IPS DF 4.7 (cell line): ENCODE results near the gene NDUFC2.
"Not testable (repeated sequence)": the region's sequence is repeated elsewhere in the genome, so short reads cannot be mapped to it uniquely, and the experiment has no call there.

Source experiments
- DNase-seq: peaks from one replicate; pipeline ENCODE4 v3.0.0-alpha.2; 2013; ENCODE audit warnings: low spot score; ENCODE audit errors: extremely low read depth

The NDUFC2 gene

GRCh38 chr11:78031629-78032028 is 48.0 kb downstream of the NDUFC2 start:
- DNase-seq: no peak

- no peak for DNase-seq
Measured at GRCh38 chr11:78030429-78031325, 49.0 kb downstream of the NDUFC2 start.

GRCh38 chr11:78028423-78028822 is 51.2 kb downstream of the NDUFC2 start:
- not testable (repeated sequence) for DNase-seq

- DNase-seq: no peak
Measured at GRCh38 chr11:78027759-78028158, 51.9 kb downstream of the NDUFC2 start.

- no peak for DNase-seq
Measured at GRCh38 chr11:78025378-78025777, 54.3 kb downstream of the NDUFC2 start.

- no peak for DNase-seq
Measured at GRCh38 chr11:78023426-78023825, 56.2 kb downstream of the NDUFC2 start.

GRCh38 chr11:78022397-78023396 is 57.0 kb downstream of the NDUFC2 start, which contains the start of gene KCTD14:
TSS of gene KCTD14 (minus strand) at chr11:78023276. CDS start at chr11:78023249, 27 bp downstream.
- DNase-seq: no peak

GRCh38 chr11:78021611-78022010 is 58.1 kb downstream of the NDUFC2 start:
- DNase-seq: no peak

- DNase-seq: no peak
Measured at GRCh38 chr11:78020246-78020645, 59.4 kb downstream of the NDUFC2 start.

- DNase-seq: no peak
Measured at GRCh38 chr11:78019808-78020207, 59.9 kb downstream of the NDUFC2 start.
